ENCODE measurements around the gene DEDD2.

DEDD2 gene

DNA sequence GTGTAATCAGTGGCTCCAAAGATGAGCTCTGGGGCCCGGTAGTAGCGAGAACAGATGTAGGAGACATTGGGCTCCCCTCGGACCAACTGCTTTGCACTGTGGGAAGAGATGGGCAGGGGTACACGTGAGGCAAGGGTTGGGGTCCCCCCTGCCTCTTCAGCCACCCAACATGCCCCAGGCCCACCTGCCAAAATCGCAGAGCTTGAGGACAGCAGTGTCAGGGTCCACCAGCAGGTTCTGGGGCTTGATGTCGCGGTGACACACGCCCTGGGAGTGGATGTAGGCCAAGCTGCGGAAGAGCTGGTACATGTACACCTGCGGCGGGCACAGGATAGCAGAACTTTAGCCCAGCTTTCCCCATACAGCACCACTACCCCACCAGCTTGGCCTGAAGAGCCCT is 16.9 kb upstream of the DEDD2 start:
- Histone ChIP-seq H3K4me2 (ENCODE audit: insufficient read depth, low read length) (no peak overlapping the region), H3K9me3 (ENCODE audit: insufficient read depth, low read length, severe bottlenecking) (no peaks in the 10 kb centered on the region), H3K4me3 (ENCODE audit: low read depth in 1 of 2, low read length in 2 of 2) (no peak overlapping the region), H3K27ac (ENCODE audit: low read length) (no peak overlapping the region), H3K4me1 (ENCODE audit: insufficient read depth, low read length) (peaks cover 5% of the 10 kb centered on the region; the same call in 1 of the 2 replicates), H4K20me1 (ENCODE audit: insufficient read depth, low read length) (peaks cover 59% of the 10 kb centered on the region), H2AFZ (ENCODE audit: low read depth, low read length) (no peak overlapping the region), H3K79me2 (ENCODE audit: insufficient read depth, low read length) (peaks cover 50% of the 10 kb centered on the region), H3K36me3 (ENCODE audit: insufficient read depth, low read length) (peaks cover 90% of the 10 kb centered on the region), H3K27me3 (ENCODE audit: insufficient read depth, low read length, poor library complexity) (no peaks in the 10 kb centered on the region), H3K9ac (ENCODE audit: low read depth, low read length) (no peak overlapping the region)
- no peak for TF ChIP-seq EZH2 (IDR thresholded peaks at IDR 0.05; ENCODE audit: borderline replicate concordance, low read depth, low read length, severe bottlenecking)
- TF ChIP-seq, protein P1, sequence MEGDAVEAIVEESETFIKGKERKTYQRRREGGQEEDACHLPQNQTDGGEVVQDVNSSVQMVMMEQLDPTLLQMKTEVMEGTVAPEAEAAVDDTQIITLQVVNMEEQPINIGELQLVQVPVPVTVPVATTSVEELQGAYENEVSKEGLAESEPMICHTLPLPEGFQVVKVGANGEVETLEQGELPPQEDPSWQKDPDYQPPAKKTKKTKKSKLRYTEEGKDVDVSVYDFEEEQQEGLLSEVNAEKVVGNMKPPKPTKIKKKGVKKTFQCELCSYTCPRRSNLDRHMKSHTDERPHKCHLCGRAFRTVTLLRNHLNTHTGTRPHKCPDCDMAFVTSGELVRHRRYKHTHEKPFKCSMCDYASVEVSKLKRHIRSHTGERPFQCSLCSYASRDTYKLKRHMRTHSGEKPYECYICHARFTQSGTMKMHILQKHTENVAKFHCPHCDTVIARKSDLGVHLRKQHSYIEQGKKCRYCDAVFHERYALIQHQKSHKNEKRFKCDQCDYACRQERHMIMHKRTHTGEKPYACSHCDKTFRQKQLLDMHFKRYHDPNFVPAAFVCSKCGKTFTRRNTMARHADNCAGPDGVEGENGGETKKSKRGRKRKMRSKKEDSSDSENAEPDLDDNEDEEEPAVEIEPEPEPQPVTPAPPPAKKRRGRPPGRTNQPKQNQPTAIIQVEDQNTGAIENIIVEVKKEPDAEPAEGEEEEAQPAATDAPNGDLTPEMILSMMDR (IDR thresholded peaks at IDR 0.05; ENCODE audit: borderline replicate concordance, extremely low read depth, low read length, poor library complexity, severe bottlenecking) = no peak
- DNase-seq = no peak
- ATAC-seq (ENCODE audit: insufficient read depth, low read depth) = no peak

DNA sequence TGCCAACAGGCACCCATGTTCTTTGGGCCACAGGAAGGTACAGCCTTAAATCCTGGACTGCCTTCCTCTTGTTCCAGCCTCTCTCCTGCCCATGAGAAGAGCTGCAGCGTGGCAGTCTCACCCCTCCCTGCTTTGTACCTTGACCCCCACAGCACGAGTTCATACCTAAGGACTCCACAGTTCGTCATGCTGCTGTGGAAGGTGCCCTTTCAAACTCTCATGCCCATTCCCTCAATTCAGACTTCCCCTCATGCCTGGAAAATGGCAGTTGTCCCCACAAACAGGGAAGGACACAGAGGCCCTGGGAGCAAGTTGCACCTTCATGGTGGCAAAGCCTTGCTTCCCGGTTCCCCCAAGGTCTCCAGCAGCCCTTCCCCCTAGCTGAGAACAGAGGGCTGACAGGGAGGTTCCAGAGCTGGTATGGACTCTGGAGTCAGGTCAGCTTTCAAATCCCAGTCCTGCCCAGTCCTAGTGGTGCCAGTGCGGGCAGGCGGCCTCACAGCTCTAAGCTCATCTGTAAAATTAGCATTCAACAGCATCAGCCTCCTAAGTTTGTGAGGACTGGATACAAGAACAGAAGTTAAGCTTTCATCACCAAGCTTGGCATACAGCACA is 16.3 kb upstream of the DEDD2 start:
- peaks cover 59% of the 10 kb centered on the region for H4K20me1 ChIP-seq (ENCODE audit: insufficient read depth, low read length)
- peaks cover 50% of the 10 kb centered on the region for H3K79me2 ChIP-seq (ENCODE audit: insufficient read depth, low read length)
- no peaks in the 10 kb centered on the region for H3K9me3 ChIP-seq (ENCODE audit: insufficient read depth, low read length, severe bottlenecking)
- H3K36me3 ChIP-seq (ENCODE audit: insufficient read depth, low read length) = peaks cover 90% of the 10 kb centered on the region
- H3K4me2 ChIP-seq (ENCODE audit: insufficient read depth, low read length) = no peak overlapping the region
- ATAC-seq (ENCODE audit: insufficient read depth, low read depth) = no peak
- H3K9ac ChIP-seq (ENCODE audit: low read depth, low read length) = no peak overlapping the region
- no peak overlapping the region for H3K4me3 ChIP-seq (ENCODE audit: low read depth in 1 of 2, low read length in 2 of 2)
- DNase-seq = no peak
- TF ChIP-seq EZH2 (IDR thresholded peaks at IDR 0.05; ENCODE audit: borderline replicate concordance, low read depth, low read length, severe bottlenecking) = no peak
- TF ChIP-seq, protein P1 (IDR thresholded peaks at IDR 0.05; ENCODE audit: borderline replicate concordance, extremely low read depth, low read length, poor library complexity, severe bottlenecking) = no peak
- H3K27ac ChIP-seq (ENCODE audit: low read length) = no peak overlapping the region
- H2AFZ ChIP-seq (ENCODE audit: low read depth, low read length) = no peak overlapping the region
- no peaks in the 10 kb centered on the region for H3K4me1 ChIP-seq (ENCODE audit: insufficient read depth, low read length)
- H3K27me3 ChIP-seq (ENCODE audit: insufficient read depth, low read length, poor library complexity) = no peaks in the 10 kb centered on the region

DNA sequence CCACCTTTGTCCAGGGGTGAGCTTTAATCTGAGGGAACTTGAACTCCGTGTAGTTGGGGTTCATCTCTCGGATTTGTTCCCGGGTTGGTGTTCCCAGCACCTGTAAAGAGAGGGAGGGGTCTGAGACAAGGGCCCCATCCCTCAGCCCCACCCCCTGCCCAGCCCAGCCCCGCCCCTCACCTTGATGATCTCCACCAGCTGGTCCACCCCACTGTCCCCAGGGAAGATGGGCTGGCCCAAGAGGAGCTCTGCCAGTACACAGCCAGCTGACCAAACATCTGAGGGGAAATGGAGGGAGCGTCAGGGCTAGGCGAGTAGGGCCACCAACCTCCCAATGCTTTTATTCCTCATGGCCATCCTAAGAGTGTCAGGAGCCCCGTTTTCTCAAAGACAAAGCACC is 15.6 kb upstream of the DEDD2 start:
- H3K27ac ChIP-seq (ENCODE audit: low read length) = no peak overlapping the region
- H3K27me3 ChIP-seq (ENCODE audit: insufficient read depth, low read length, poor library complexity) = no peaks in the 10 kb centered on the region
- ATAC-seq (ENCODE audit: insufficient read depth, low read depth) (no peak), DNase-seq (no peak)
- no peak overlapping the region for H2AFZ ChIP-seq (ENCODE audit: low read depth, low read length)
- H3K9ac ChIP-seq (ENCODE audit: low read depth, low read length) = no peak overlapping the region
- H4K20me1 ChIP-seq (ENCODE audit: insufficient read depth, low read length) = peaks cover 66% of the 10 kb centered on the region
- peaks cover 93% of the 10 kb centered on the region for H3K36me3 ChIP-seq (ENCODE audit: insufficient read depth, low read length)
- TF ChIP-seq, protein P1 (IDR thresholded peaks at IDR 0.05; ENCODE audit: borderline replicate concordance, extremely low read depth, low read length, poor library complexity, severe bottlenecking) = no peak
- TF ChIP-seq EZH2 (IDR thresholded peaks at IDR 0.05; ENCODE audit: borderline replicate concordance, low read depth, low read length, severe bottlenecking) = no peak
- peaks cover 44% of the 10 kb centered on the region; the same call in 1 of the 2 replicates for H3K79me2 ChIP-seq (ENCODE audit: insufficient read depth, low read length)
- H3K4me2 ChIP-seq (ENCODE audit: insufficient read depth, low read length) = no peak overlapping the region
- H3K4me1 ChIP-seq (ENCODE audit: insufficient read depth, low read length) = no peaks in the 10 kb centered on the region
- H3K9me3 ChIP-seq (ENCODE audit: insufficient read depth, low read length, severe bottlenecking) = no peaks in the 10 kb centered on the region
- no peak overlapping the region for H3K4me3 ChIP-seq (ENCODE audit: low read depth in 1 of 2, low read length in 2 of 2)

All from DND-41 (cell line).